Suprapubic skin (tissue), 4 donors: Measurements from ENCODE around the gene RAP1B. TPM values are rescaled to one million over a fixed set of nuclear protein-coding genes. Genes with fewer than 3 reads are reported as not detected.

Experiments
- DNase-seq, 2 donors: peaks; one replicate each; pipeline ENCODE4 v3.0.0-alpha.2; 2019; ENCODE audit warnings: low spot score in 2 of 2
- H3K27ac ChIP-seq: fragments of 200-600 bp; sonication (generic); one replicate; pipeline ENCODE4 v1.5.1; 2019
- H3K27me3 ChIP-seq: fragments of 200-600 bp; sonication (generic); one replicate; pipeline ENCODE4 v1.5.1; 2019
- H3K36me3 ChIP-seq: fragments of 200-600 bp; sonication (generic); one replicate; pipeline ENCODE4 v1.5.1; 2019
- H3K4me1 ChIP-seq: fragments of 200-600 bp; sonication (generic); one replicate; pipeline ENCODE4 v1.5.1; 2019
- H3K4me3 ChIP-seq: fragments of 200-600 bp; sonication (generic); one replicate; pipeline ENCODE4 v1.5.1; 2019; ENCODE audit warnings: mild to moderate bottlenecking
- H3K9me3 ChIP-seq: fragments of 200-600 bp; sonication (generic); one replicate; pipeline ENCODE4 v1.5.1; 2019
- EP300 ChIP-seq: sonication (generic); formaldehyde crosslinking; IDR thresholded peaks from one replicate; pipeline ENCODE4 v1.6.1; 2017; ENCODE audit warnings: antibody characterized with exemption
- POLR2A ChIP-seq, 2 donors: fragments of 450-650 bp; IDR thresholded peaks; one replicate each; pipeline ENCODE4 v1.6.1; 2017; ENCODE audit warnings: antibody characterized with exemption in 2 of 2, mild to moderate bottlenecking in 2 of 2, moderate library complexity in 2 of 2
- POLR2AphosphoS5 ChIP-seq, 3 donors: sonication (generic); formaldehyde crosslinking; IDR thresholded peaks; one replicate each; pipeline ENCODE4 v1.6.1; 2017; ENCODE audit warnings: antibody characterized with exemption in 3 of 3
- WGBS: methylation state at CpG from one replicate; pipeline ENCODE4 v1.1.5; 2018; 5-methylcytosine and 5-hydroxymethylcytosine counted together
- total RNA-seq, 4 donors: library from RNA; depleted of rRNA; stranded (reverse); fragments of >200 nt; gene quantifications; one replicate each; pipeline ENCODE4 v1.1.0, GENCODE V29; 2016
- TF ChIP-seq, protein P1 (sequence below), 2 donors: fragments of 200-600 bp in 1 of 2; fragments of 450-650 bp in 1 of 2; sonication (generic) in 1 of 2; IDR thresholded peaks; one replicate each; pipeline ENCODE4 v1.5.1; 2016 to 2019; ENCODE audit warnings: antibody characterized with exemption in 2 of 2, mild to moderate bottlenecking in 1 of 2, moderate library complexity in 1 of 2

The RAP1B gene
- total RNA-seq, 4 donors from 2014 or later: 95.2 to 154 (median 115) TPM

DNA sequence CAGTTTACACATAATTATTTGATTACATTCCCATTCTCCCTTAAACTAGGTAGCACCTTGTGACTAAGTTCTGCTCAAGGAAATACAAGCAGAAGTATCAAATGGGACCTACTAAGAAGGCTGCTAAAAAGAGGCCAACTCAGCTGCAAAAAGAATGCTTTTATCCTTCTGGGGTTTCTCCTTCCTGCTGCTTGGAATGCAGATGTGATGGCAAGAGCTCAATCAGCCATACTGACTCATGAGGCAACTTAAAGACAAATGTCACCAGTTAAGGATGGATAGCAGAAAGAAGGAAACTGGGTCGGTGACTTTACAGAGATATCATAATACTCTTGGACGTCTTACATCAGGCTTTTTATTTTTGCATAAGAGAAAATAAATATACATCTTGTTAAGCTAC lies 38.0 kb upstream of the RAP1B start:
- no peak overlapping the region for H3K4me3 ChIP-seq
- TF ChIP-seq POLR2A (IDR thresholded peaks at IDR 0.05) (no peak), EP300 (no peak), POLR2AphosphoS5 (IDR thresholded peaks at IDR 0.05) (no peak)
- TF ChIP-seq, protein P1, sequence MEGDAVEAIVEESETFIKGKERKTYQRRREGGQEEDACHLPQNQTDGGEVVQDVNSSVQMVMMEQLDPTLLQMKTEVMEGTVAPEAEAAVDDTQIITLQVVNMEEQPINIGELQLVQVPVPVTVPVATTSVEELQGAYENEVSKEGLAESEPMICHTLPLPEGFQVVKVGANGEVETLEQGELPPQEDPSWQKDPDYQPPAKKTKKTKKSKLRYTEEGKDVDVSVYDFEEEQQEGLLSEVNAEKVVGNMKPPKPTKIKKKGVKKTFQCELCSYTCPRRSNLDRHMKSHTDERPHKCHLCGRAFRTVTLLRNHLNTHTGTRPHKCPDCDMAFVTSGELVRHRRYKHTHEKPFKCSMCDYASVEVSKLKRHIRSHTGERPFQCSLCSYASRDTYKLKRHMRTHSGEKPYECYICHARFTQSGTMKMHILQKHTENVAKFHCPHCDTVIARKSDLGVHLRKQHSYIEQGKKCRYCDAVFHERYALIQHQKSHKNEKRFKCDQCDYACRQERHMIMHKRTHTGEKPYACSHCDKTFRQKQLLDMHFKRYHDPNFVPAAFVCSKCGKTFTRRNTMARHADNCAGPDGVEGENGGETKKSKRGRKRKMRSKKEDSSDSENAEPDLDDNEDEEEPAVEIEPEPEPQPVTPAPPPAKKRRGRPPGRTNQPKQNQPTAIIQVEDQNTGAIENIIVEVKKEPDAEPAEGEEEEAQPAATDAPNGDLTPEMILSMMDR (IDR thresholded peaks at IDR 0.05): no peak
- H3K36me3 ChIP-seq: no peaks in the 10 kb centered on the region
- no peak for DNase-seq
- no peaks in the 10 kb centered on the region for H3K27me3 ChIP-seq
- H3K4me1 ChIP-seq: no peaks in the 10 kb centered on the region
- H3K9me3 ChIP-seq: no peaks in the 10 kb centered on the region
- 77% methylated on average over 2 of the region's 2 CpGs for WGBS
- H3K27ac ChIP-seq: no peak overlapping the region

DNA sequence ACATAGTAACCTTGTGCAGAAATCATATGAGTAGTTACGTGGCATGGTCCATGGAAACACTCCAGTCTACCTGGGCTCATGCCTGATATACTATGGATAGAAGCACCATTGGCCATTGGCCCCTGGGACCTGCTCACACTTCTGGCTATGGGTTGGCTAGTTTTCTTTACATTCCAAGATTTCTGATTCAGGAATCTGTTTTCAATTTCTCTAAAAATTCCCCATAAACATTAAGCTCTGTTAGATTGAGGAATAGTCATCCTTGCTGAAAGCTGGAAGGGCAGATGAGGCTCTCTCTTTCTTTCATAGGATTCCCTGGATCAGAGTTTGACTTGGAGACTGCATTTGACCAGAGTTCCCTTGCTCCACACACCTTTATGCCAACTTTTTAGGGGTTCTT lies 37.3 kb upstream of the RAP1B start:
- H3K27ac ChIP-seq: no peak overlapping the region
- WGBS: 100% methylated on average over 1 of the region's 1 CpG
- DNase-seq: no peak
- TF ChIP-seq, protein P1 (IDR thresholded peaks at IDR 0.05): no peak
- H3K36me3 ChIP-seq: no peaks in the 10 kb centered on the region
- no peaks in the 10 kb centered on the region for H3K27me3 ChIP-seq
- H3K4me1 ChIP-seq: no peaks in the 10 kb centered on the region
- no peaks in the 10 kb centered on the region for H3K9me3 ChIP-seq
- H3K4me3 ChIP-seq: no peak overlapping the region

DNA sequence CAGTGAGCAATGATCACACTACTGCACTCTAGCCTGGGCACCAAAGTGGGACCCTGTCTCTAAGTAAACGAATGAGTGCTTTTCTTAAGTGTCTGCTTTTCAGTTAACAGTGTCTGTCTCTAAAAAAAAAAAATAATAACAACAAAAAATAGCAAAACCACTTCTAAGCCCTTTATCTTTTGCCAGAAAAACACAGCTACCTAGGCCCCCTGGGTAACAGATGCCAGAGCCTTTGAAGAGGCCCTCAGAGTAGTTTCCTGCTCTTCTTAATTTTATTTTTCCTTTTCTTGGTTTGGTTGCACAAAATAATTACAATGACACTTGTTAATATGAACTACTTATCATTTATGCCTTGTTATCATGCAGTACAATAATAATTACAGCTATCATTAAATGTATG lies 32.8 kb upstream of the RAP1B start:
- Histone ChIP-seq H3K36me3 (no peaks in the 10 kb centered on the region), H3K9me3 (no peaks in the 10 kb centered on the region), H3K4me3 (no peak overlapping the region), H3K27ac (no peak overlapping the region), H3K4me1 (no peaks in the 10 kb centered on the region), H3K27me3 (no peaks in the 10 kb centered on the region)
- WGBS: 54% methylated on average over 1 of the region's 1 CpG
- TF ChIP-seq, protein P1 (IDR thresholded peaks at IDR 0.05): no peak
- no peak for DNase-seq

DNA sequence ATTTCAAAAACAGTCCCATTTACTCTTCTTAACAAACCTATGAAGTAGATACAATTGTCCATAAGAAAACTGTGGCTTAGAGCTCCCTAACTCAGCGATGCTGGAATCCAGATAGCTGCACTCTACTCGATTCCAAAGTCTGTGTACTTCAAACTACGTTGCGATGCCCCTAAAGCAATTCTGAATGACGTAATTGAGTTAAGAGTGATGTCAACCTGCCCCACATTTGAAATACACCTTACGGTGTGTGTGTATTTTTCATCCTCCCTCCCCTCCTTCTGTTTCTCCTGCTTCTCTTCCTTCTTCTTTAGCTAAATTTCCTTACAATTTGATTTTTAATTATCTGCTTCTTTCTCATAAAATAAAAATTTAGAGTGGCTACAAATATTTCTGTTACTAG lies 31.9 kb upstream of the RAP1B start:
- WGBS: 78% methylated on average over 6 of the region's 6 CpGs
- Histone ChIP-seq H3K27ac (no peak overlapping the region), H3K4me3 (no peak overlapping the region), H3K36me3 (no peaks in the 10 kb centered on the region), H3K4me1 (no peaks in the 10 kb centered on the region), H3K9me3 (no peaks in the 10 kb centered on the region), H3K27me3 (no peaks in the 10 kb centered on the region)
- no peak for DNase-seq
- TF ChIP-seq, protein P1 (IDR thresholded peaks at IDR 0.05): no peak
- TF ChIP-seq EP300 (no peak), POLR2AphosphoS5 (IDR thresholded peaks at IDR 0.05) (no peak), POLR2A (IDR thresholded peaks at IDR 0.05) (no peak)

DNA sequence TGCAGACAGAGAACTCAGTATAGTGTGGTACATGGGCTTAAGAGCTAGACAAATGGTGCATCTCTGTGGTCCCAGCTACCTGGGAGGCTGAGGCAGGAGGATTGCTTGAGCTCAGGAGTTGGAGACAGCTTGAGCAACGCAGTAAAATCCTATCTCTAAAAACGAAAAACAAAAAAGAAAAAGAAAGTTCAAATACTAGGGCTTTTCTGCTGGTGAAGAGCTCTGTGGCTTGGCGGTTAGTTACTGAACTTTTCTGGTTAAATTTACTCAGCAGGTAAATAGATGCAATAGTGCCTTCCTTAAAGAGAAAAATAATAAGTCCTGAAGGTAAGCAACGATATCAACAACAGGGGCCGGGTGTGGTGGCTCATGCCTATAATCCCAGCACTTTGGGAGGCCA lies 31.4 kb upstream of the RAP1B start:
- Histone ChIP-seq H3K36me3 (no peaks in the 10 kb centered on the region), H3K9me3 (no peaks in the 10 kb centered on the region), H3K27ac (no peak overlapping the region), H3K27me3 (no peaks in the 10 kb centered on the region), H3K4me3 (no peak overlapping the region), H3K4me1 (no peaks in the 10 kb centered on the region)
- no peak for DNase-seq
- no peak for TF ChIP-seq POLR2AphosphoS5 (IDR thresholded peaks at IDR 0.05)
- TF ChIP-seq POLR2A (IDR thresholded peaks at IDR 0.05): no peak
- TF ChIP-seq EP300: no peak
- TF ChIP-seq, protein P1 (IDR thresholded peaks at IDR 0.05): no peak
- WGBS: 84% methylated on average over 5 of the region's 5 CpGs
